ENCODE results near the gene PTK6. TPM values are rescaled to one million over a fixed set of nuclear protein-coding genes. Genes with fewer than 3 reads are reported as not detected.

PTK6 gene
- total RNA-seq, 1 donor from 2014 or later = 4.2 TPM

GRCh38 chr20:63525185-63525584 is 12.0 kb downstream of the PTK6 start:
- no peaks in the 10 kb centered on the region for H3K9me3 ChIP-seq
- DNase-seq (no peak), ATAC-seq (no peak)
- peaks cover 19% of the 10 kb centered on the region for H3K36me3 ChIP-seq
- no peak for TF ChIP-seq CTCF (IDR thresholded peaks at IDR 0.05)
- no peak overlapping the region for H3K4me3 ChIP-seq
- intact Hi-C loops (cut with DNase I) = no loop called here
- no peaks in the 10 kb centered on the region for H3K27me3 ChIP-seq (ENCODE audit: low read depth)
- peaks cover 21% of the 10 kb centered on the region for H3K4me1 ChIP-seq
- H3K27ac ChIP-seq = no peak overlapping the region

- intact Hi-C loops (cut with DNase I) = no loop called here
- no peak overlapping the region for H3K27ac ChIP-seq
- ATAC-seq (no peak), DNase-seq (peak; percentile 44)
- peaks cover 30% of the 10 kb centered on the region for H3K4me1 ChIP-seq
- H3K4me3 ChIP-seq = no peak overlapping the region
- no peaks in the 10 kb centered on the region for H3K9me3 ChIP-seq
- no peaks in the 10 kb centered on the region for H3K27me3 ChIP-seq (ENCODE audit: low read depth)
- peaks cover 19% of the 10 kb centered on the region for H3K36me3 ChIP-seq
- TF ChIP-seq CTCF (IDR thresholded peaks at IDR 0.05) = no peak
Observed at GRCh38 chr20:63522981-63523611, 14.1 kb downstream of the PTK6 start.

DNA sequence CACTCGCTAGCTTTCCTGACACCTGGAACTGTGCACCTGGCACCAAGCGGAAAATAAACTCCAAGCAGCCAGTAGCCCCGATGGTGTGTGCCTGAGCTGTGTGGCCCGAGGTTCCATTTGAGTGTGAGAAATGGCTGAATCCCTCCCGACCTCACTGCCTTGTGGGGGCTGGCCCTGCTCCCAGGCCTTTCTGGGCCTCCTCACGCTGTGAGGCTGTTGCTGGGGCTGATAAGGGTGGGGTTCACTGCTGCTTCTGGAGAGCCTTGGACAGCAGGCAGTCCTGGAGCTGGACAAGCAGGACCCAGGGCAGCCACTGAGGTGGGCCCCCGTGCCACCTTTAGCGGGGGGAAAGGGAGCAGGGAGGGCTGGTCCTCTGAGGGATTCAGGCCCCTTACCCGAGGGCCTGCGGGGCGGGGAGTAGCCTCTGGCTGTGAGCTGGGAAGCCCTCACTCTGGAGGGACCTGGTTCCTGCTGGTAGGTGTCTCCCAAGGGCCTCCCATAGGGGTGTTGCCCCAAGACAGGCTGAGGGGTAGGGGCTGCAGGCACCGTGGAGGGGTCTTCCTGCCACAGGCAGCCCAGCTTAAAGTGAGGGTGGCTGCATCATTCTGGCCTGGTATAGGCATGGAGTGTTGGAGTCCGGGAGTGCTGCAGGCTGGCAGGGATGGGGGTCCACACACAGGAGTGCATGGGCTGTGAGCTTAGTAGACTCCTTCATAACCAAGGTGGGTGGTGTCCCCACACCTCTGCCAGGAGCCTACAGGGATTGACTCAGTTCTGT is 14.9 kb downstream of the PTK6 start:
- intact Hi-C loops (cut with DNase I) = no loop called here
- DNase-seq (no peak), ATAC-seq (no peak)
- Histone ChIP-seq H3K9me3 (no peaks in the 10 kb centered on the region), H3K4me1 (peaks cover 30% of the 10 kb centered on the region), H3K4me3 (peak overlapping the region; percentile 93), H3K27me3 (ENCODE audit: low read depth) (no peaks in the 10 kb centered on the region), H3K36me3 (peaks cover 19% of the 10 kb centered on the region), H3K27ac (no peak overlapping the region)
- no peak for TF ChIP-seq CTCF (IDR thresholded peaks at IDR 0.05)

DNA sequence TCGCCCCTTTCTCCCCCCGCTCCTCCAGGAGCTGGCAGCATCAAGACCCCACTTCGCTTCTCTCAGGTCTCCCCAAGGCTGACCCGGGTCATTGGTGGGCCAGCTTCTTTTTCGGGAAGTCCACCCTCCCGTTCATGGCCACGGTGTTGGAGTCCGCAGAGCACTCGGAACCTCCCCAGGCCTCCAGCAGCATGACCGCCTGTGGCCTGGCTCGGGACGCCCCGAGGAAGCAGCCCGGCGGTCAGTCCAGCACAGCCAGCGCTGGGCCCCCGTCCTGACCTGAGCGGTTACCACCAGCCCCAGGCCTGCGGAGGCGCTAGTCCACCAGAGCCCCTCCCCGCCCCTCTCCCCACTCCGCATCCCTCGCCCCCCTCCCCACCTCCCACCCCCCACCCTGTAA is 15.6 kb downstream of the PTK6 start:
- peak; percentile 53 for DNase-seq
- TF ChIP-seq CTCF (IDR thresholded peaks at IDR 0.05) = no peak
- no peak for ATAC-seq
- Histone ChIP-seq H3K4me1 (peaks cover 30% of the 10 kb centered on the region), H3K4me3 (peak overlapping the region; percentile 93), H3K36me3 (peaks cover 19% of the 10 kb centered on the region), H3K27ac (peak overlapping the region; percentile 96), H3K27me3 (ENCODE audit: low read depth) (no peaks in the 10 kb centered on the region), H3K9me3 (no peaks in the 10 kb centered on the region)
- intact Hi-C loops (cut with DNase I) = no loop called here

- peak overlapping the region; percentile 93 for H3K4me3 ChIP-seq
- peak; percentile 80 for ATAC-seq
- no peaks in the 10 kb centered on the region for H3K27me3 ChIP-seq (ENCODE audit: low read depth)
- peak; percentile 87 for DNase-seq
- H3K27ac ChIP-seq = peak overlapping the region; percentile 96
- intact Hi-C loops (cut with DNase I) = no loop called here
- peaks cover 19% of the 10 kb centered on the region for H3K36me3 ChIP-seq
- peak; percentile 23 for TF ChIP-seq CTCF (IDR thresholded peaks at IDR 0.05)
- H3K9me3 ChIP-seq = no peaks in the 10 kb centered on the region
- peaks cover 30% of the 10 kb centered on the region for H3K4me1 ChIP-seq
Observed at GRCh38 chr20:63520934-63521601, 16.1 kb downstream of the PTK6 start.
